ENCODE measurements around the gene KBTBD7. TPM values are rescaled to one million over a fixed set of nuclear protein-coding genes. Genes with fewer than 3 reads are reported as not detected.

Gene KBTBD7
- total RNA-seq, 1 donor from 2014 or later, result 12.2 TPM

- Mint-ChIP-seq H3K36me3 (ENCODE audit: unreplicated experiment) (peaks cover 27% of the 10 kb centered on the region), H3K9me3 (ENCODE audit: unreplicated experiment) (no peaks in the 10 kb centered on the region), H3K27ac (ENCODE audit: unreplicated experiment) (no peak overlapping the region), H3K4me3 (ENCODE audit: unreplicated experiment) (no peak overlapping the region), H3K27me3 (ENCODE audit: unreplicated experiment) (no peaks in the 10 kb centered on the region), H3K4me1 (ENCODE audit: unreplicated experiment) (peaks cover 8% of the 10 kb centered on the region)
- no peak for DNase-seq (ENCODE audit: extremely low spot score, unreplicated experiment)
- no peak for TF ChIP-seq CTCF (IDR thresholded peaks at IDR 0.05)
Observed at GRCh38 chr13:41231786-41232185, 37.4 kb upstream of the KBTBD7 start.

- Mint-ChIP-seq H3K27ac (ENCODE audit: unreplicated experiment) (no peak overlapping the region), H3K4me1 (ENCODE audit: unreplicated experiment) (peaks cover 8% of the 10 kb centered on the region), H3K36me3 (ENCODE audit: unreplicated experiment) (peaks cover 26% of the 10 kb centered on the region)
Observed at GRCh38 chr13:41231025-41231677, 36.8 kb upstream of the KBTBD7 start.

GRCh38 chr13:41229356-41229755 is 35.0 kb upstream of the KBTBD7 start:
- Mint-ChIP-seq H3K4me1 (ENCODE audit: unreplicated experiment) (peaks cover 8% of the 10 kb centered on the region), H3K27me3 (ENCODE audit: unreplicated experiment) (no peaks in the 10 kb centered on the region), H3K27ac (ENCODE audit: unreplicated experiment) (no peak overlapping the region), H3K9me3 (ENCODE audit: unreplicated experiment) (no peaks in the 10 kb centered on the region), H3K4me3 (ENCODE audit: unreplicated experiment) (no peak overlapping the region), H3K36me3 (ENCODE audit: unreplicated experiment) (peaks cover 22% of the 10 kb centered on the region)
- TF ChIP-seq CTCF (IDR thresholded peaks at IDR 0.05), result no peak
- DNase-seq (ENCODE audit: extremely low spot score, unreplicated experiment), result no peak

More at GRCh38 chr13:41231025-41231677, 36.8 kb upstream of the KBTBD7 start:
- DNase-seq (ENCODE audit: extremely low spot score, unreplicated experiment), result no peak
- Mint-ChIP-seq H3K4me3 (ENCODE audit: unreplicated experiment) (no peak overlapping the region), H3K9me3 (ENCODE audit: unreplicated experiment) (no peaks in the 10 kb centered on the region), H3K27me3 (ENCODE audit: unreplicated experiment) (no peaks in the 10 kb centered on the region)
- no peak for TF ChIP-seq CTCF (IDR thresholded peaks at IDR 0.05)

- TF ChIP-seq CTCF (IDR thresholded peaks at IDR 0.05), result no peak
- Mint-ChIP-seq H3K36me3 (ENCODE audit: unreplicated experiment) (peaks cover 2% of the 10 kb centered on the region), H3K27ac (ENCODE audit: unreplicated experiment) (no peak overlapping the region), H3K4me1 (ENCODE audit: unreplicated experiment) (peaks cover 4% of the 10 kb centered on the region), H3K9me3 (ENCODE audit: unreplicated experiment) (no peaks in the 10 kb centered on the region), H3K4me3 (ENCODE audit: unreplicated experiment) (no peak overlapping the region), H3K27me3 (ENCODE audit: unreplicated experiment) (no peaks in the 10 kb centered on the region)
- no peak for DNase-seq (ENCODE audit: extremely low spot score, unreplicated experiment)
Observed at GRCh38 chr13:41224113-41225110, 30.0 kb upstream of the KBTBD7 start.
